K562 (cell line): ENCODE results near the gene CCSER2. TPM values are rescaled to one million over a fixed set of nuclear protein-coding genes. Genes with fewer than 3 reads are reported as not detected.
"Not testable (repeated sequence)": the region's sequence is repeated elsewhere in the genome, so short reads cannot be mapped to it uniquely, and the experiment has no call there.

ENCODE experiments used
- ATAC-seq: fragments of 200-7000 bp; cut with Tn5 transposase; 3 replicates; pipeline ENCODE4 v1.9.1; 2020; ENCODE audit warnings: moderate library complexity
- BruUV-seq: library from RNA; stranded (reverse); fragments of 400-500 nt; replicated peaks from 2 replicates; lab custom pipeline; 2021; lab: Mats Ljungman, UMichigan
- CTCF ChIA-PET: fragments of 300-600 bp; formaldehyde crosslinking; extraction: SDS; loops from one replicate; lab custom pipeline; 2021; ENCODE audit warnings: low intra/inter-chr PET ratio; lab: Yijun Ruan, JAX
- POLR2A ChIA-PET: fragments of 300-600, 350-650 bp; sonication (Branson Sonifier 250); formaldehyde crosslinking; extraction: SDS; loops from one replicate; lab custom pipeline; 2021; ENCODE audit warnings: antibody characterized with exemption, inconsistent platforms; lab: Yijun Ruan, JAX
- DNase-seq, 4 experiments: peaks; one replicate each; pipeline versions ENCODE4 v3.0.0 to v3.0.0-alpha.2; 2011 to 2018; ENCODE audit warnings: low spot score in 3 of 4, mixed read lengths in 3 of 4; ENCODE audit errors: extremely low read depth in 1 of 4
- FAIRE-seq: peaks from 2 replicates; lab custom pipeline; 2011; peaks lifted over from hg19 to GRCh38; lab: Jason Lieb, UNC
- H2AFZ ChIP-seq: 2 replicates; pipeline ENCODE4 v1.6.0; 2011; ENCODE audit warnings: low read depth, low read length, control low read depth, inconsistent platforms
- H3K27ac ChIP-seq: fragments of 200-600 bp; 3 replicates; pipeline ENCODE4 v1.8.0; 2011; ENCODE audit warnings: low read depth, mild to moderate bottlenecking, control low read depth, inconsistent platforms, low read length, moderate library complexity, mixed read lengths; ENCODE audit errors: extremely low read depth
- H3K27me3 ChIP-seq, 2 experiments: fragments of 300-600 bp in 1 of 2; 2 replicates in 1 of 2; 3 replicates in 1 of 2; pipeline versions ENCODE4 v1.6.0 to v1.8.0; 2011; ENCODE audit warnings: inconsistent platforms in 2 of 2, low read length in 2 of 2, mild to moderate bottlenecking in 1 of 2, mixed read lengths in 1 of 2, moderate library complexity in 1 of 2; ENCODE audit not compliant: control insufficient read depth in 2 of 2, insufficient read depth in 2 of 2
- H3K36me3 ChIP-seq: fragments of 300-600 bp; 3 replicates; pipeline ENCODE4 v1.8.0; 2011; ENCODE audit warnings: mild to moderate bottlenecking, low read length, inconsistent platforms; ENCODE audit not compliant: control insufficient read depth, insufficient read depth
- H3K4me1 ChIP-seq, 2 experiments: fragments of 200-600 bp in 1 of 2; replicated peaks in 1 of 2; 2 replicates in 1 of 2; 3 replicates in 1 of 2; pipeline versions ENCODE4 v1.5.1 to v1.8.0; 2011; ENCODE audit warnings: inconsistent platforms in 2 of 2, low read length in 2 of 2, mild to moderate bottlenecking in 1 of 2, mixed read lengths in 1 of 2, moderate library complexity in 1 of 2; ENCODE audit not compliant: control insufficient read depth in 2 of 2, insufficient read depth in 2 of 2
- H3K4me2 ChIP-seq: 2 replicates; pipeline ENCODE4 v1.6.1; 2011; ENCODE audit warnings: low read length, control low read depth, inconsistent platforms, mixed read lengths; ENCODE audit not compliant: insufficient read depth
- H3K4me3 ChIP-seq: fragments of 200-600 bp; sonication (generic), shearing (Covaris generic); 2 replicates; pipeline ENCODE4 v1.5.1; 2016; ENCODE audit warnings: control low read depth, inconsistent platforms
- H3K79me2 ChIP-seq: fragments of 200-600 bp; 3 replicates; pipeline ENCODE4 v1.8.0; 2011; ENCODE audit warnings: low read length, inconsistent platforms; ENCODE audit not compliant: control insufficient read depth, insufficient read depth
- H3K9ac ChIP-seq, 2 experiments: 2 replicates each; pipeline versions ENCODE4 v1.6.0 to v1.6.1; 2011; ENCODE audit warnings: low read depth in 2 of 2, low read length in 2 of 2, control low read depth in 1 of 2, inconsistent platforms in 1 of 2, mild to moderate bottlenecking in 1 of 2, mixed read lengths in 1 of 2; ENCODE audit not compliant: insufficient read depth in 1 of 2
- H3K9me1 ChIP-seq: one replicate; pipeline ENCODE4 v1.6.0; 2011; ENCODE audit warnings: inconsistent platforms, mild to moderate bottlenecking, low read length, moderate library complexity; ENCODE audit not compliant: control insufficient read depth, insufficient read depth
- H3K9me3 ChIP-seq: replicated peaks from 2 replicates; pipeline ENCODE4 v1.5.1; 2011; ENCODE audit warnings: low read depth, low read length, inconsistent platforms; ENCODE audit not compliant: control insufficient read depth, insufficient read depth
- H4K20me1 ChIP-seq: replicated peaks from 2 replicates; pipeline ENCODE4 v1.6.1; 2011; ENCODE audit warnings: low read length, inconsistent platforms, mixed read lengths; ENCODE audit not compliant: control insufficient read depth, insufficient read depth
- C11orf30 ChIP-seq: fragments of 450-650 bp; IDR thresholded peaks from 2 replicates; pipeline ENCODE4 v1.6.1; 2016; ENCODE audit warnings: low read depth, mild to moderate bottlenecking
- CBFA2T2 ChIP-seq: fragments of 450-650 bp; conservative IDR thresholded peaks from 2 replicates; pipeline ENCODE4 v1.6.1; 2017; ENCODE audit warnings: mild to moderate bottlenecking
- CBFA2T3 ChIP-seq: fragments of 450-650 bp; IDR thresholded peaks from 2 replicates; pipeline ENCODE4 v1.6.1; 2017
- MAFF ChIP-seq: IDR thresholded peaks from 2 replicates; pipeline ENCODE4 v1.6.1; 2012; ENCODE audit warnings: low read length, improper control_type of control experiment
- MAFG ChIP-seq: fragments of 450-650 bp; conservative IDR thresholded peaks from 2 replicates; pipeline ENCODE4 v1.6.1; 2016; ENCODE audit warnings: missing genetic modification characterization, missing compliant biosample characterization
- MAFK ChIP-seq: IDR thresholded peaks from 2 replicates; pipeline ENCODE4 v1.6.1; 2011; ENCODE audit warnings: low read length, improper control_type of control experiment
- TAL1 ChIP-seq: fragments of 450-650 bp; IDR thresholded peaks from 2 replicates; pipeline ENCODE4 v1.6.1; 2016; ENCODE audit warnings: mild to moderate bottlenecking
- TCF3 ChIP-seq: sonication (generic); formaldehyde crosslinking; IDR thresholded peaks from 2 replicates; pipeline ENCODE4 v1.4.0; 2020; ENCODE audit warnings: mild to moderate bottlenecking, missing genetic modification reagents
- ZNF316 ChIP-seq: fragments of 450-650 bp; IDR thresholded peaks from 2 replicates; pipeline ENCODE4 v1.6.1; 2016
- WGBS: fragments of 100-300 bp; shearing (Covaris generic); methylation state at CpG from one replicate; pipeline ENCODE4 v1.1.6; 2016; ENCODE audit warnings: low coverage, mixed read lengths; ENCODE audit not compliant: insufficient coverage; ENCODE audit errors: missing lambda C conversion rate; 5-methylcytosine and 5-hydroxymethylcytosine counted together
- in situ Hi-C: fragments of 300-500 bp; cut with MboI; formaldehyde crosslinking; loops from 4 replicates; pipeline ENCODE4 v1.15.0; 2018; ENCODE audit warnings: inconsistent platforms, mixed read lengths
- intact Hi-C: fragments of 100-400 bp; cut with micrococcal nuclease; formaldehyde crosslinking; loops from 2 replicates; pipeline ENCODE4 v1.14.2; 2022
- polyA plus RNA-seq, 8 experiments: library from polyadenylated mRNA; depleted of rRNA in 4 of 8; stranded (reverse) in 5 of 8; unstranded in 3 of 8; fragments of >200 nt; fragmentation: Nextera tagmentation in 2 of 8; fragmentation: Illumina TruSeq in 1 of 8; extraction: Ambion mirVana in 2 of 8; extraction: Trizol in 1 of 8; gene quantifications; 2 replicates each; pipeline versions ENCODE4 v1.2.1 to v1.2.3, GENCODE V29; 2011 to 2014; ENCODE audit warnings: inconsistent platforms in 1 of 8, missing spikeins in 1 of 8
- total RNA-seq, 7 experiments: library from RNA; depleted of rRNA in 6 of 7; stranded (reverse); fragments of >200 nt in 6 of 7; fragmentation: Illumina TruSeq in 2 of 7; extraction: Trizol in 2 of 7; gene quantifications; 2 replicates each; pipeline versions ENCODE4 v1.2.1 to v1.2.3, GENCODE V29; 2011 to 2021; ENCODE audit warnings: low replicate concordance in 1 of 7

The CCSER2 gene
- total and polyA plus RNA-seq, 9 of the 15 experiments (the other 6 are each of a cell fraction or from before 2014, with no cell fraction given) = 2.7 to 15.1 (median 9.7) TPM

DNA sequence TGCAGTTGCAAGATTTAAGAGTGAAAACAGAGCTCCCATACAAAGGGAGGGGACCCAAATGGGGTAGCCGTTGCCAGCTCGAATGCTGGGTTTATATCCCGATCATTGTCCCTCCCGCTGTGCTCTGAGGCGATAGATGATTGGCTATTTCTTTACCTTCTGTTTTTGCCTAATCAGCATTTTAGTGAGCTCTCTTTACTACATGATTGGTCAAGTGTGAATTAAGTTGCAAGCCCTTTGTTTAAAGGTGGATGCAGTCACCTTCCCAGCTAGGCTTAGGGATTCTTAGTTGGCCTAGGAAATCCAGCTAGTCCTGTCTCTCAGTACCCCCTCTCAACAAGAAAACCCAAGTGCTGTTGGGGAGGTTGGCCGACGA lies 197.4 kb downstream of the CCSER2 start:
- H3K4me2 ChIP-seq, H3K27ac ChIP-seq, H3K79me2 ChIP-seq, intact Hi-C loops, H3K36me3 ChIP-seq, BruUV-seq, CTCF ChIA-PET, DNase-seq, H3K9ac ChIP-seq, ATAC-seq, H2AFZ ChIP-seq, H3K27me3 ChIP-seq, in situ Hi-C loops: not testable (repeated sequence)
- POLR2A ChIA-PET = interaction anchor here (0.7 to 1.0 kb wide), 3 partner anchors 54 to 175 kb away, joined by 3 read pairs; no protein-coding TSS in a partner anchor
- peaks cover 0 to 11% of the 10 kb centered on the region in 2 experiments; a peak in 3 of 5 replicates for H3K4me1 ChIP-seq
- WGBS = 33% methylated on average over 7 of the region's 7 CpGs
- peak; percentile 94 for TF ChIP-seq C11orf30
- TF ChIP-seq MAFG (tag) = peak; percentile 96
- peak; percentile 97 for TF ChIP-seq MAFF
- TF ChIP-seq ZNF316 = peak; percentile 97
- peak; percentile 97 for TF ChIP-seq MAFK
- TF ChIP-seq, all 486 proteins: peak for 5; not testable (repeated sequence) for 481
- H4K20me1 ChIP-seq, H3K9me3 ChIP-seq, H3K9me1 ChIP-seq, FAIRE-seq, H3K4me3 ChIP-seq: not testable (repeated sequence)

GRCh38 chr10:84527386-84527785 lies 199.0 kb downstream of the CCSER2 start:
- H3K9me1 ChIP-seq, H3K36me3 ChIP-seq, H3K27me3 ChIP-seq, in situ Hi-C loops, DNase-seq, ATAC-seq, POLR2A ChIA-PET, intact Hi-C loops, H3K27ac ChIP-seq: not testable (repeated sequence)
- H3K4me1 ChIP-seq = peaks cover 0 to 11% of the 10 kb centered on the region in 2 experiments; a peak in 3 of 5 replicates
- 4% methylated on average over 5 of the region's 5 CpGs for WGBS
- TF ChIP-seq CBFA2T3 (peak; percentile 24; the same call in 1 of the 2 replicates), CBFA2T2 (0 out of 2 replicates have a peak, but pooled peaks have one; percentile 13), TCF3 (CRISPR knock-in tag) (peak; percentile 40; the same call in 1 of the 2 replicates), TAL1 (peak; percentile 44; the same call in 1 of the 2 replicates)
- TF ChIP-seq, all 486 proteins: peak for 4; not testable (repeated sequence) for 482
- H3K9ac ChIP-seq, BruUV-seq, H3K4me3 ChIP-seq, FAIRE-seq, H3K4me2 ChIP-seq, H4K20me1 ChIP-seq, CTCF ChIA-PET, H2AFZ ChIP-seq, H3K79me2 ChIP-seq, H3K9me3 ChIP-seq: not testable (repeated sequence)

- DNase-seq, H3K27ac ChIP-seq, FAIRE-seq, H3K9me3 ChIP-seq, CTCF ChIA-PET, H4K20me1 ChIP-seq, H3K4me2 ChIP-seq, H2AFZ ChIP-seq, H3K9ac ChIP-seq, H3K4me3 ChIP-seq, H3K9me1 ChIP-seq, H3K27me3 ChIP-seq, H3K36me3 ChIP-seq, in situ Hi-C loops, intact Hi-C loops, H3K79me2 ChIP-seq, ATAC-seq, BruUV-seq: not testable (repeated sequence)
- WGBS = 5% methylated on average over 5 of the region's 5 CpGs
- peaks cover 0 to 11% of the 10 kb centered on the region in 2 experiments; a peak in 3 of 5 replicates for H3K4me1 ChIP-seq
- POLR2A ChIA-PET = interaction anchor here (0.6 kb wide), 1 partner anchor 235 kb away, joined by 5 read pairs; no protein-coding TSS in a partner anchor
These were observed 200.1 kb downstream of the CCSER2 start for GRCh38 chr10:84528526-84528925.
